Muscle layer of duodenum (tissue), 2 donors: ENCODE results near the gene PSMC6.

Source experiments
- H3K27ac ChIP-seq: one replicate; pipeline ENCODE4 v1.7.0; 2013; ENCODE audit warnings: mild to moderate bottlenecking, low read length
- H3K27me3 ChIP-seq: one replicate; pipeline ENCODE4 v1.7.0; 2013; ENCODE audit warnings: low read depth, mild to moderate bottlenecking, control low read depth, low read length
- H3K36me3 ChIP-seq, 2 donors: one replicate each; pipeline ENCODE4 v1.7.0; 2013; ENCODE audit warnings: low read length in 2 of 2, control low read depth in 1 of 2, mild to moderate bottlenecking in 1 of 2; ENCODE audit not compliant: insufficient read depth in 2 of 2, control insufficient read depth in 1 of 2
- H3K4me1 ChIP-seq, 2 donors: one replicate each; pipeline ENCODE4 v1.7.0; 2013; ENCODE audit warnings: low read length in 2 of 2, mild to moderate bottlenecking in 2 of 2, control low read depth in 1 of 2, moderate library complexity in 1 of 2; ENCODE audit not compliant: insufficient read depth in 2 of 2, control insufficient read depth in 1 of 2
- H3K4me3 ChIP-seq, 2 donors: one replicate each; pipeline ENCODE4 v1.7.0; 2013; ENCODE audit warnings: low read length in 2 of 2, low read depth in 1 of 2, mild to moderate bottlenecking in 1 of 2
- H3K9me3 ChIP-seq, 2 donors: one replicate each; pipeline ENCODE4 v1.7.0; 2013; ENCODE audit warnings: low read length in 2 of 2, control low read depth in 1 of 2, mild to moderate bottlenecking in 1 of 2; ENCODE audit not compliant: control insufficient read depth in 1 of 2
- donor health status: healthy.

PSMC6 gene

GRCh38 chr14:52706724-52707706 is at the start of gene PSMC6:
Gene PSMC6, plus strand, starts transcription at chr14:52707200. Its CDS starts 20 bp downstream, at chr14:52707220.
- peak within 1 kb of the TSS; percentile 81 to 83 for H3K4me3 ChIP-seq
- H3K4me1 ChIP-seq: peaks cover 12 to 17% of the 10 kb centered on the region in 2 donors
- peaks cover 21 to 28% of the 10 kb centered on the region in 2 donors for H3K36me3 ChIP-seq
- H3K27ac ChIP-seq: peak within 1 kb of the TSS; percentile 97
- no peaks in the 10 kb centered on the region for H3K9me3 ChIP-seq
- H3K27me3 ChIP-seq: no peaks in the 10 kb centered on the region

- Histone ChIP-seq H3K27ac (no peak overlapping the region), H3K27me3 (no peaks in the 10 kb centered on the region), H3K4me3 (no peak overlapping the region), H3K36me3 (peaks cover 5 to 7% of the 10 kb centered on the region in 2 donors), H3K9me3 (no peaks in the 10 kb centered on the region), H3K4me1 (no peaks in the 10 kb centered on the region)
These were observed 46.7 kb upstream of the PSMC6 start for GRCh38 chr14:52660325-52660724.

GRCh38 chr14:52660832-52661231 is 46.2 kb upstream of the PSMC6 start:
- Histone ChIP-seq H3K36me3 (peaks cover 9 to 10% of the 10 kb centered on the region in 2 donors), H3K4me3 (no peak overlapping the region), H3K27me3 (no peaks in the 10 kb centered on the region), H3K9me3 (no peaks in the 10 kb centered on the region), H3K27ac (no peak overlapping the region), H3K4me1 (no peaks in the 10 kb centered on the region)

GRCh38 chr14:52661314-52661713 is 45.7 kb upstream of the PSMC6 start:
- Histone ChIP-seq H3K4me1 (no peaks in the 10 kb centered on the region), H3K4me3 (no peak overlapping the region), H3K9me3 (no peaks in the 10 kb centered on the region), H3K36me3 (peaks cover 12 to 15% of the 10 kb centered on the region in 2 donors), H3K27ac (no peak overlapping the region), H3K27me3 (no peaks in the 10 kb centered on the region)

DNA sequence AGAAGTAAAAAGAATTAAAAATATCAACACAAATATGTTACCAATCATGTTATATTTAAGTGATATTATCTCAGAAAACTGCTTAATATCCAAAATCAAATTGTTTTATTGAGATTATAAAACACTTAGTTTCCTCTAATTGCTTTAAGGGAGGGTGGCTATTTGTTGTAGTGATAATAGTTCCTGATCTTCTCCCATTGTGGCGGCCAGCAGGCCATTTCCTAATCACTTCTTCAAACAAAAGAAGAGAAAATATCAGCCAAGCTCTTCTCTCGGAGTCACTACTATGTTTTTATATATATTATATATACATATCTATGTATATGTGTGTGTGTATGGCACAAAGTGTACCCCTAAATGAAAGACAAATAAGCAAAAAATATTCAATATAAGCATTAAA is 43.1 kb upstream of the PSMC6 start:
- no peak overlapping the region for H3K27ac ChIP-seq
- H3K36me3 ChIP-seq: peaks cover 7 to 15% of the 10 kb centered on the region in 2 donors
- H3K4me3 ChIP-seq: no peak overlapping the region
- H3K9me3 ChIP-seq: no peaks in the 10 kb centered on the region
- no peaks in the 10 kb centered on the region for H3K27me3 ChIP-seq
- H3K4me1 ChIP-seq: no peaks in the 10 kb centered on the region

GRCh38 chr14:52678591-52678990 is 28.4 kb upstream of the PSMC6 start:
- no peaks in the 10 kb centered on the region for H3K9me3 ChIP-seq
- H3K36me3 ChIP-seq: peaks cover 23 to 26% of the 10 kb centered on the region in 2 donors
- no peak overlapping the region for H3K27ac ChIP-seq
- H3K4me3 ChIP-seq: no peak overlapping the region
- H3K27me3 ChIP-seq: no peaks in the 10 kb centered on the region
- no peaks in the 10 kb centered on the region for H3K4me1 ChIP-seq

GRCh38 chr14:52683985-52684520 is 22.9 kb upstream of the PSMC6 start:
- Histone ChIP-seq H3K27me3 (no peaks in the 10 kb centered on the region), H3K4me3 (no peak overlapping the region), H3K27ac (no peak overlapping the region), H3K36me3 (peaks cover 5 to 6% of the 10 kb centered on the region in 2 donors), H3K9me3 (no peaks in the 10 kb centered on the region), H3K4me1 (peaks cover 0 to 4% of the 10 kb centered on the region in 2 donors)

DNA sequence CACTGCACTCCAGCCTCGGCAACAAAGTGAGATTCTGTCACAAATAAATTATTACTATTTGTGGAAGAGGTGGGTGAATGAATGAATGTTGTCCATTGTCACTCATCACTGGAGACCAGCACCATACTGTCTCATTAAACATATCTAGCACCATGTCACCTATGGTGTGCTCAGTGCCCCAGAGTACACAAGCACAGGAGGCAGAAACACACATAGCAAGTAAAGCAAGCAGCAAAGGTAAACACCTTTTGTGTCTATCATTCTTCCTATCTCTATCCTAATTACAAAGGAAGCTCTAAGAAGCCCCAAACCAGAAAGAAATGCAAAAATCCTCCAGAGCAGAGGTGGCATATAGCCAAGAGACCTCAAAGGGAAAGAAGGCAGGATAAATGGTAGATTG is 20.8 kb upstream of the PSMC6 start:
- H3K27ac ChIP-seq: no peak overlapping the region
- no peak overlapping the region for H3K4me3 ChIP-seq
- H3K9me3 ChIP-seq: no peaks in the 10 kb centered on the region
- peaks cover 0 to under 1% of the 10 kb centered on the region in 2 donors for H3K36me3 ChIP-seq
- H3K4me1 ChIP-seq: peaks cover 0 to 4% of the 10 kb centered on the region in 2 donors
- no peaks in the 10 kb centered on the region for H3K27me3 ChIP-seq

GRCh38 chr14:52690983-52691760 is 15.8 kb upstream of the PSMC6 start:
- peaks cover 5 to 6% of the 10 kb centered on the region in 2 donors for H3K4me1 ChIP-seq
- H3K36me3 ChIP-seq: no peaks in the 10 kb centered on the region
- no peak overlapping the region for H3K27ac ChIP-seq
- no peaks in the 10 kb centered on the region for H3K27me3 ChIP-seq
- no peaks in the 10 kb centered on the region for H3K9me3 ChIP-seq
- H3K4me3 ChIP-seq: no peak overlapping the region

DNA sequence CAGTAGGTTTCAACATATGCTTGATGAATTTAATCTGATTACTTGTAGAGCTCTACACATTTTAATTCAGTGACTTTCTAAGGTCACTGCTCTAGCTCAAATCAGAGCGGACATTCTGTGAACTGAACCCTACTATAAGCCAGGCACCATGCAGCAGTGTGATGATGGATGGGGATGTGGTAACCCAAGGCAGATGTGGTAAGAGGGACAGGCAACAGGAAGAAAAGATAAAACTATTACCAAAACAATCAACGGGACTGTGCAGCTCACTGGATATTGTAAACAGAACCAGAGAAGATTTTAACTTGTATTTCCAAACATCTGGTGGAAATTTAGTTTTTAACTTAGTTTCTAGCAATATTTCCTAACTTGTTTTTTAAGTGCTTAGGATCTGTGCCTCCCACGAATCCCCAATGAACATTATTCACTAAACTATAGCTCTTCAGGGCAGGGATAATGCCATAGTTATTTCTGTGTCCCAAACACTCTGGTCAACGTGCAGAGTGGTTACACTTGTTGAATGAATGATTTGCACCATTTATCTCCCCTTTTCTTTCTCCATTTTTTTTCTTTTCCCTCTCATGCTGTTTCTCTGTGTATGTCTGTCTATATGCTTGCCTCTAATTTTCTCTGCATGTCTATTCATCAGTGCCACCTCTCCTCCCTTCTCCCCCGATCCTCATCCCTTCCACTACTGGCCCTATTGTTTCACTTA is 14.6 kb upstream of the PSMC6 start:
- no peak overlapping the region for H3K27ac ChIP-seq
- H3K36me3 ChIP-seq: no peaks in the 10 kb centered on the region
- H3K27me3 ChIP-seq: no peaks in the 10 kb centered on the region
- no peaks in the 10 kb centered on the region for H3K9me3 ChIP-seq
- peaks cover 5 to 6% of the 10 kb centered on the region in 2 donors for H3K4me1 ChIP-seq
- no peak overlapping the region for H3K4me3 ChIP-seq
